Astrocyte (in vitro differentiated cells and primary cell): Measurements from ENCODE around the gene CD81.

Experiments used
- CTCF ChIP-seq: IDR thresholded peaks from 2 replicates; pipeline ENCODE4 v1.5.1; 2011; ENCODE audit warnings: low read depth, mild to moderate bottlenecking, inconsistent platforms, low read length, moderate library complexity; ENCODE audit not compliant: insufficient read depth
- EZH2 ChIP-seq: IDR thresholded peaks from 2 replicates; pipeline ENCODE4 v1.6.1; 2012; ENCODE audit warnings: mild to moderate bottlenecking, low read length, inconsistent platforms; ENCODE audit not compliant: insufficient read depth

DNA sequence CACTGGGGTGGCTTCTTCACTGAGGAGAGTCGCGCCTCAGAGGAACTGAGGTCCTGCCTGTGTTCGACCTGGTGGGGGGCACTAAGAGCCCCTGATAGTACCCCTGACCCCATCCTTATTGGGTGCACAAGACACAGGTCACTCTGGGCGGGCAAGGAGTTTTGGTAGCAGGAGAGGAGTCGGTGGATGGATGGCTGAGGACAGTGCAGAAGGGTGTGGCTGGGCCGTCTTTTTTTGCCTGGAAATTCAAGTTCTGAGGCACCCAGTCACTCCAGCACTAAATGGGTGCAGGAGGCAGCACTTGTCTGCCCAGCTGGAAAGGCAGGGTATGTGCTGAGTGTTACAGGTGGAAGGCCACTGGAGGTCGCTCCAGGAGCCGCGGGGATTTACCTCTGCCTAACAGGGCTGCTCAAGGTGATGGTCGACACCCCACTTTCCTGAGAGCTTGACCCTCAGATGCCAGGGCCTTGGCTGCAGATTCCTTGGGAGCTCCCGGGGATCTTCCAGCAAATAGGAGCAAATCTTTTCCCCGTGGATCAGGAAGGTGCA, 24.4 kb downstream of the CD81 start:
- TF ChIP-seq CTCF (no peak), EZH2 (no peak)
